IMR-90 (cell line): Measurements from ENCODE around the gene TMEM72. TPM values are rescaled to one million over a fixed set of nuclear protein-coding genes. Genes with fewer than 3 reads are reported as not detected.
"Not testable (repeated sequence)": the region's sequence is repeated elsewhere in the genome, so short reads cannot be mapped to it uniquely, and the experiment has no call there.

Experiments used
- ATAC-seq: fragments of 200-7000 bp; cut with Tn5 transposase; 2 replicates; pipeline ENCODE4 v1.9.1; 2020; ENCODE audit warnings: low read depth, mild to moderate bottlenecking, moderate library complexity
- BruUV-seq: library from RNA; stranded (reverse); fragments of 400-500 nt; replicated peaks from 2 replicates; lab custom pipeline; 2021; lab: Mats Ljungman, UMichigan
- CTCF ChIA-PET: fragments of 300-600 bp; formaldehyde crosslinking; extraction: SDS; loops from one replicate; lab custom pipeline; 2021; ENCODE audit warnings: antibody characterized with exemption; lab: Yijun Ruan, JAX
- POLR2A ChIA-PET: fragments of 300-600 bp; sonication (Branson Sonifier 250); formaldehyde crosslinking; loops from one replicate; lab custom pipeline; 2022; ENCODE audit warnings: antibody characterized with exemption; ENCODE audit not compliant: unreplicated experiment; lab: Charles Lee
- DNase-seq: peaks from one replicate; pipeline ENCODE4 v3.0.0; 2013
- H2AFZ ChIP-seq: replicated peaks from 2 replicates; pipeline ENCODE3; 2013; ENCODE audit warnings: low read length, mild to moderate bottlenecking; ENCODE audit not compliant: poor library complexity
- H2AK5ac ChIP-seq: 2 replicates; pipeline ENCODE4 v1.6.1; 2013; ENCODE audit warnings: low read depth, low read length, inconsistent platforms
- H2AK9ac ChIP-seq: replicated peaks from 2 replicates; pipeline ENCODE3; 2013; ENCODE audit warnings: mild to moderate bottlenecking, low read depth, low read length, moderate library complexity; ENCODE audit not compliant: poor library complexity
- H2BK120ac ChIP-seq: 2 replicates; pipeline ENCODE4 v1.6.1; 2013; ENCODE audit warnings: low read depth, low read length, inconsistent platforms
- H2BK15ac ChIP-seq: 3 replicates; pipeline ENCODE4 v1.6.1; 2013; ENCODE audit warnings: low read depth, low read length, inconsistent platforms
- H2BK20ac ChIP-seq: 2 replicates; pipeline ENCODE4 v1.6.1; 2013; ENCODE audit warnings: low read depth, mild to moderate bottlenecking, inconsistent platforms, low read length, moderate library complexity
- H2BK5ac ChIP-seq: 2 replicates; pipeline ENCODE4 v1.6.1; 2013; ENCODE audit warnings: mild to moderate bottlenecking, low read depth, low read length, inconsistent platforms; ENCODE audit not compliant: poor library complexity, severe bottlenecking
- H3K14ac ChIP-seq: replicated peaks from 2 replicates; pipeline ENCODE4 v1.6.1; 2013; ENCODE audit warnings: low read depth, low read length, inconsistent platforms
- H3K18ac ChIP-seq: 2 replicates; pipeline ENCODE4 v1.6.1; 2013; ENCODE audit warnings: low read depth, low read length, control low read depth
- H3K23ac ChIP-seq: 2 replicates; pipeline ENCODE4 v1.6.1; 2013; ENCODE audit warnings: low read depth, low read length, inconsistent platforms
- H3K27ac ChIP-seq: 2 replicates; pipeline ENCODE4 v1.5.1; 2013; ENCODE audit warnings: mild to moderate bottlenecking, control low read depth, low read length; ENCODE audit not compliant: insufficient read depth
- H3K27me3 ChIP-seq: 2 replicates; pipeline ENCODE4 v1.6.1; 2013; ENCODE audit warnings: low read length; ENCODE audit not compliant: control insufficient read depth, insufficient read depth
- H3K36me3 ChIP-seq: 2 replicates; pipeline ENCODE4 v1.6.1; 2013; ENCODE audit warnings: low read length, mixed read lengths; ENCODE audit not compliant: control insufficient read depth, insufficient read depth
- H3K4ac ChIP-seq: 2 replicates; pipeline ENCODE4 v1.6.1; 2013; ENCODE audit warnings: low read depth, low read length, inconsistent platforms
- H3K4me1 ChIP-seq: 2 replicates; pipeline ENCODE4 v1.6.1; 2013; ENCODE audit warnings: low read length, mixed read lengths; ENCODE audit not compliant: control insufficient read depth, insufficient read depth
- H3K4me2 ChIP-seq: 2 replicates; pipeline ENCODE4 v1.6.1; 2013; ENCODE audit warnings: low read depth, mild to moderate bottlenecking, control low read depth, low read length, moderate library complexity
- H3K4me3 ChIP-seq: 2 replicates; pipeline ENCODE4 v1.5.1; 2013; ENCODE audit warnings: low read depth, mild to moderate bottlenecking, control low read depth, low read length, moderate library complexity; ENCODE audit not compliant: insufficient read depth
- H3K56ac ChIP-seq: 2 replicates; pipeline ENCODE4 v1.6.1; 2013; ENCODE audit warnings: low read length, inconsistent platforms; ENCODE audit not compliant: insufficient read depth; ENCODE audit errors: extremely low read depth
- H3K79me1 ChIP-seq, 2 experiments: 2 replicates each; pipeline ENCODE4 v1.6.1; 2013; ENCODE audit warnings: low read length in 2 of 2, inconsistent platforms in 1 of 2, low read depth in 1 of 2
- H3K9ac ChIP-seq: 2 replicates; pipeline ENCODE4 v1.6.1; 2013; ENCODE audit warnings: low read depth, low read length, control low read depth
- H3K9me1 ChIP-seq: 2 replicates; pipeline ENCODE4 v1.6.1; 2013; ENCODE audit warnings: low read length, inconsistent platforms; ENCODE audit not compliant: insufficient read depth
- H3K9me3 ChIP-seq: 2 replicates; pipeline ENCODE4 v1.6.1; 2013; ENCODE audit warnings: low read length; ENCODE audit not compliant: control insufficient read depth, insufficient read depth
- H4K20me1 ChIP-seq: 2 replicates; pipeline ENCODE4 v1.6.1; 2013; ENCODE audit warnings: low read length, inconsistent platforms; ENCODE audit not compliant: insufficient read depth
- H4K5ac ChIP-seq: 2 replicates; pipeline ENCODE4 v1.6.1; 2013; ENCODE audit warnings: mild to moderate bottlenecking, low read depth, low read length, control low read depth
- H4K8ac ChIP-seq, 2 experiments: 2 replicates each; pipeline ENCODE4 v1.6.1; 2013; ENCODE audit warnings: low read depth in 2 of 2, low read length in 2 of 2, control low read depth in 1 of 2, inconsistent platforms in 1 of 2
- H4K91ac ChIP-seq: 2 replicates; pipeline ENCODE4 v1.6.1; 2013; ENCODE audit warnings: low read depth, low read length, inconsistent platforms; ENCODE audit not compliant: insufficient read depth
- BHLHE40 ChIP-seq: fragments of 150-350 bp; IDR thresholded peaks from 2 replicates; pipeline ENCODE4 v1.6.1; 2016; ENCODE audit warnings: mild to moderate bottlenecking, low read depth, low read length
- MXI1 ChIP-seq: IDR thresholded peaks from 2 replicates; pipeline ENCODE4 v1.6.1; 2012; ENCODE audit warnings: low read depth, mild to moderate bottlenecking, low read length, moderate library complexity, borderline replicate concordance
- RAD21 ChIP-seq: IDR thresholded peaks from 2 replicates; pipeline ENCODE4 v1.6.1; 2012; ENCODE audit warnings: low read length, improper control_type of control experiment
- WGBS, 2 experiments: methylation state at CpG; one replicate each; pipeline versions ENCODE4 v1.1.5 to v1.1.7; 2013; ENCODE audit warnings: missing lambda C conversion rate in 2 of 2; ENCODE audit not compliant: insufficient read length in 1 of 2; ENCODE audit errors: extremely low coverage in 2 of 2; 5-methylcytosine and 5-hydroxymethylcytosine counted together
- dilution Hi-C: fragments of 300-500 bp; cut with HindIII; formaldehyde crosslinking; loops from one replicate; pipeline ENCODE4 v1.14.3; 2018; ENCODE audit warnings: low sequenced_read_pairs; ENCODE audit not compliant: unreplicated experiment
- in situ Hi-C: fragments of 300-500 bp; cut with MboI; formaldehyde crosslinking; loops from 3 replicates; pipeline ENCODE4 v1.14.3; 2019; ENCODE audit warnings: low sequenced_read_pairs, inconsistent platforms, mixed read lengths
- intact Hi-C: fragments of 100-400 bp; cut with micrococcal nuclease; formaldehyde crosslinking; loops from 2 replicates; pipeline ENCODE4 v1.10.0; 2022
- polyA plus RNA-seq, 3 experiments: library from polyadenylated mRNA; depleted of rRNA; stranded (reverse); fragments of >200 nt; gene quantifications; 2 replicates each; pipeline ENCODE4 v1.2.3, GENCODE V29; 2012; ENCODE audit warnings: low replicate concordance in 1 of 3
- total RNA-seq: library from RNA; depleted of rRNA; stranded (reverse); fragments of >200 nt; gene quantifications from 2 replicates; pipeline ENCODE4 v1.2.3, GENCODE V29; 2012

The TMEM72 gene
- total and polyA plus RNA-seq, 2 of the 4 experiments (the other 2 are of a cell fraction) = not detected

DNA sequence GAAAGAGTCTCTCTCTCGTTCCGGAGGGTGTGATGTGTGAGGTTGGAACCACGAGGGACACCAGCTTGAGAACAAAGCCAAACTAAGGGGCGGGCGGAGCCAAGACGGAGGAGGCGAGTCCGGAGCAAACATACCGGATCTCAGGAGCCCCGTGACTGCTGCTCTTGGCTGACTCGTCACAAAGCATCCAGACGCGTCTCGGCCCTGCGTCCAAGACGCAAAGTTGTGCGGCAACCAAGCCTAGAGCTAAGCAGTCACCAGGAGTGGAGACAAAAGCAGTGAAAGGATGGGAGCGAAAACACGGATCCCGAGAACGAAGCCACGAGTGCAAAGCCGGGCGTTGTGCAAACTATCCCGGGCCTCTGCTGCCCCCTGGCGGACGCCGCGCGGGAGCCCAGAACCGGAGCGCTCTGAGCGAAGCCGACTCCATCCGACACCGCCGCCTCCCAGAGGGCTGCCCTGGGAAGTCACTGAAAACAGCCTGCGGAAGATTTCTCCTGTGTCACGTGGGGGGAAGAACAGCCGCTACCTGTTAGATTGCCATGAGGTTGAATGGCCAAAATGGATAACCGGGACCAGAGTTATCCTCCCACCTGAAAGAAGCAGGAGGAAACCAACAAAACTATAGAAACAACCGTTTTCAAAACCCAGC lies 46.4 kb upstream of the TMEM72 start (continued):
- TF ChIP-seq BHLHE40 = peak; percentile 85
- no peak for TF ChIP-seq MXI1

DNA sequence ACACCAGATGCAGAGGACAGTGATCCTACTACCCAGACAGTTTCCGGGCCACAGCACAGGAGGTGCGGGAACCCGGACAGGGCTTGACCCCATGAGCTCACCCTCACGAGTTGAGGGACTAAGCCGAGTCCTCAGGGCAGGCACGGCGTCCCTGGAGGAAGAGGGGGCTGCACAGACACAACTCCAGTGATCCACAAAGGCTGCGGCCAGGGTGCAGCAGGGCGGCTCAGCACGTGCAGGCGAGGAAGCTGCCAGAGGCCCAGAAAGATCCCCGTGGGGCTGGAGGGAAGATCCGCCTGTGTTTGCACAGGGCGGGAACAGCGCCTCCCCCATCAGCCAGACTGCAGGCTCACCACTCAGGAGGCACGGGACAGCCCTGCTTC lies 45.9 kb upstream of the TMEM72 start:
- Histone ChIP-seq H3K4me2 (no peak overlapping the region), H2AFZ (peak overlapping the region; percentile 98), H3K4me3 (no peak overlapping the region), H4K91ac (no peak overlapping the region), H3K79me1 (no peaks in the 10 kb centered on the region), H3K23ac (no peak overlapping the region), H2BK5ac (no peak overlapping the region), H3K27ac (no peak overlapping the region), H3K9me1 (peaks cover 16% of the 10 kb centered on the region), H2BK120ac (no peak overlapping the region), H4K8ac (no peak overlapping the region), H2BK20ac (no peak overlapping the region), H3K9me3 (no peaks in the 10 kb centered on the region), H4K20me1 (no peaks in the 10 kb centered on the region), H3K36me3 (no peaks in the 10 kb centered on the region), H2AK9ac (peak overlapping the region; percentile 34), H3K14ac (no peak overlapping the region), H2BK15ac (no peak overlapping the region), H3K27me3 (peaks cover 3% of the 10 kb centered on the region; the same call in 1 of the 2 replicates), H3K9ac (no peak overlapping the region), H3K56ac (no peak overlapping the region), H3K4me1 (peaks cover 4% of the 10 kb centered on the region; the same call in 1 of the 2 replicates), H2AK5ac (peak overlapping the region; percentile 6; the same call in 1 of the 2 replicates), H4K5ac (no peak overlapping the region), H3K4ac (no peak overlapping the region), H3K18ac (no peak overlapping the region)
- DNase-seq (no peak), ATAC-seq (peak; percentile 4; the same call in 1 of the 2 replicates)
- CTCF ChIA-PET = no interaction called here
- intact Hi-C loops = loop anchor here (2.0 kb wide), 2 partner anchors 478 to 558 kb away; no protein-coding TSS in a partner anchor
- in situ Hi-C loops = loop anchor here (25.0 kb wide), 1 partner anchor 803 kb away; no protein-coding TSS in a partner anchor
- WGBS, 2 experiments = 63% methylated on average over 5 of the region's 16 CpGs; no CpG with 5 or more reads in 1 of the 2 experiments
- BruUV-seq = no TSS peak
- POLR2A ChIA-PET = no interaction called here
- dilution Hi-C loops = no loop called here
- no peak for TF ChIP-seq MXI1
- TF ChIP-seq RAD21 = no peak

DNA sequence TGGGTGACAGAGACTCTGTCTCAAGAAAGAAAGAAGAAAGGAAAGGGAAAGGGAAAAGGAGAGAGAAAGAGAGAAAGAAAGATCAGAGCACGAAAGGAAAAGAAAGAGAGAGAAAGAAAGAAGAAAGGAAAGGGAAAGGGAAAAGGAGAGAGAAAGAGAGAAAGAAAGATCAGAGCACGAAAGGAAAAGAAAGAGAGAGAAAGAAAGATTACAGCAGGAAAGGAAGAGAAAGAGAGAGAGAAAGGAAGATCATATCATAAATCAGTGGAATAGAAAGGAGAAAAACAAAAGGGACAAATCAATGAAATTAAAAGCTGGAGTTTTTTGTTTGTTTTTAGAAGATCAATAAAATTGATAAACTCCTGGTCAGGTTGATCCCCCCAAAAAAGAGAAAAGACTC lies 44.8 kb upstream of the TMEM72 start:
- in situ Hi-C loops = loop anchor here (25.0 kb wide), 1 partner anchor 804 kb away; no protein-coding TSS in a partner anchor
- intact Hi-C loops, H3K23ac ChIP-seq, H3K79me1 ChIP-seq, H2AFZ ChIP-seq, H3K27me3 ChIP-seq, ATAC-seq, H3K14ac ChIP-seq, H3K4me2 ChIP-seq, H2BK5ac ChIP-seq, H4K5ac ChIP-seq, H3K27ac ChIP-seq, H3K4ac ChIP-seq, H3K9me3 ChIP-seq, H4K91ac ChIP-seq, H3K18ac ChIP-seq, POLR2A ChIA-PET, DNase-seq, H2BK120ac ChIP-seq, H3K36me3 ChIP-seq, H2BK15ac ChIP-seq, H3K9ac ChIP-seq, dilution Hi-C loops, H4K8ac ChIP-seq, H2BK20ac ChIP-seq, H2AK5ac ChIP-seq, BruUV-seq, H3K9me1 ChIP-seq, H3K4me1 ChIP-seq, H3K4me3 ChIP-seq, H4K20me1 ChIP-seq, H3K56ac ChIP-seq, H2AK9ac ChIP-seq: not testable (repeated sequence)
- no CpG with 5 or more reads among the region's 2 CpGs for WGBS, 2 experiments
- CTCF ChIA-PET = interaction anchor here (0.9 kb wide), 1 partner anchor 1196 kb away, joined by 3 read pairs; no protein-coding TSS in a partner anchor
